ENCODE results near the gene EIF5AL1.
"Not testable (repeated sequence)": the region's sequence is repeated elsewhere in the genome, so short reads cannot be mapped to it uniquely, and the experiment has no call there.

Gene EIF5AL1

GRCh38 chr10:79498291-79498829 is 14.0 kb upstream of the EIF5AL1 start:
- Histone ChIP-seq H3K36me3 (ENCODE audit: control insufficient read depth, insufficient read depth, low read length) (no peaks in the 10 kb centered on the region), H3K4me1 (ENCODE audit: control insufficient read depth, insufficient read depth, low read length, poor library complexity, severe bottlenecking) (no peaks in the 10 kb centered on the region), H3K27ac (ENCODE audit: low read depth, low read length, severe bottlenecking) (no peak overlapping the region), H3K4me3 (ENCODE audit: extremely low read depth, insufficient read depth, low read length, poor library complexity, severe bottlenecking) (no peak overlapping the region), H3K9me3 (ENCODE audit: control insufficient read depth, low read length) (no peaks in the 10 kb centered on the region)
- WGBS, 2 experiments (ENCODE audit: insufficient coverage in 2 of 2): 60 to 79% methylated on average over 4 to 5 of the region's 6 CpGs

- 22 to 34% methylated on average over 7 of the region's 7 CpGs for WGBS, 2 experiments (ENCODE audit: insufficient coverage in 2 of 2)
- H3K4me1 ChIP-seq (ENCODE audit: control insufficient read depth, insufficient read depth, low read length, poor library complexity, severe bottlenecking): no peaks in the 10 kb centered on the region
- H3K27ac ChIP-seq (ENCODE audit: low read depth, low read length, severe bottlenecking): no peak overlapping the region
- H3K4me3 ChIP-seq (ENCODE audit: extremely low read depth, insufficient read depth, low read length, poor library complexity, severe bottlenecking): no peak overlapping the region
- no peaks in the 10 kb centered on the region for H3K36me3 ChIP-seq (ENCODE audit: control insufficient read depth, insufficient read depth, low read length)
- no peaks in the 10 kb centered on the region for H3K9me3 ChIP-seq (ENCODE audit: control insufficient read depth, low read length)
These were observed 9.6 kb upstream of the EIF5AL1 start for GRCh38 chr10:79502561-79503309.

DNA sequence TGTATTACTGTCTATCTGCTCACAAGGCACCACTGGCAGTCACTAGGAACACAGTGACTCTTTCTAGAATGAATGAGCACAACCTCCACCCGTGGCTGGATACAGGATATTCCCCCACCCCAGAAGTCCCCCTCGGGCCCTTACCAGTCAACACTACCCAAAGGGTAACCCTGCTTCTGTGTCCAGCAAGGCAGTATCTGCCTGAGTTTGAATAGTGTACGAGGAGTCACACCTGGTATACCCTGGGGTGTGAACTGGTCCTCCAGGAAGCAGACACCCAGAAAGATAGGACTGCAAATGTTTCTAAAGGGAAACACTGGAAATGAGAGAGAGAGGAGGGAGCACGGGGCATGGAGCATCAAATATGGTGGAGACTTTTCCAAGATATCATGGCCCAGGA is 8.5 kb upstream of the EIF5AL1 start:
- 100% methylated on average over 1 of the region's 4 CpGs for WGBS, 2 experiments (ENCODE audit: insufficient coverage in 2 of 2)
- not testable (repeated sequence) for H3K4me1 ChIP-seq (ENCODE audit: control insufficient read depth, insufficient read depth, low read length, poor library complexity, severe bottlenecking); H3K4me3 ChIP-seq (ENCODE audit: extremely low read depth, insufficient read depth, low read length, poor library complexity, severe bottlenecking)

DNA sequence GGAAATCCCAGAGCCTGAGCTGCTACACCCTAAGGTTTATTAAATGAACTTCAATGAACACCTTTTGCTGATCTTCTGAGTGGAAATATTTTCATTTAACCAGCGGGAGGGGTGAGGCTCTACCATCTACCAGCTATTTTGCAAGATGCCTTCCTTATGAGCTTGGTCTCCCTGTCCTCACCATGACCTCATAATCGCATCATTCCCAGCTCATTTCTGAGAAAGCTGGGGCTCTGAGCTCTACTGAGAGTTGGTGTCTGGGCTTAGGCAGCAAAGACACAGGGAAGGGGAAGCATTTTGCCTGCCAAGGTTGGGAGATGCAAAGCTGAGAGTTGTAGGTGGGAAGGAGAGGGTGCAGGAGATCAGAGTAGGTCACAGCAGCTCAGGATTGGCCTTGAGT is 7.8 kb upstream of the EIF5AL1 start:
- not testable (repeated sequence) for H3K9me3 ChIP-seq (ENCODE audit: control insufficient read depth, low read length); H3K27ac ChIP-seq (ENCODE audit: low read depth, low read length, severe bottlenecking); H3K4me1 ChIP-seq (ENCODE audit: control insufficient read depth, insufficient read depth, low read length, poor library complexity, severe bottlenecking); H3K4me3 ChIP-seq (ENCODE audit: extremely low read depth, insufficient read depth, low read length, poor library complexity, severe bottlenecking); H3K36me3 ChIP-seq (ENCODE audit: control insufficient read depth, insufficient read depth, low read length)
- no CpG with 5 or more reads among the region's 2 CpGs for WGBS, 2 experiments (ENCODE audit: insufficient coverage in 2 of 2)

More for the DNA sequence above, 8.5 kb upstream of the EIF5AL1 start:
- H3K27ac ChIP-seq (ENCODE audit: low read depth, low read length, severe bottlenecking); H3K36me3 ChIP-seq (ENCODE audit: control insufficient read depth, insufficient read depth, low read length); H3K9me3 ChIP-seq (ENCODE audit: control insufficient read depth, low read length): not testable (repeated sequence)

DNA sequence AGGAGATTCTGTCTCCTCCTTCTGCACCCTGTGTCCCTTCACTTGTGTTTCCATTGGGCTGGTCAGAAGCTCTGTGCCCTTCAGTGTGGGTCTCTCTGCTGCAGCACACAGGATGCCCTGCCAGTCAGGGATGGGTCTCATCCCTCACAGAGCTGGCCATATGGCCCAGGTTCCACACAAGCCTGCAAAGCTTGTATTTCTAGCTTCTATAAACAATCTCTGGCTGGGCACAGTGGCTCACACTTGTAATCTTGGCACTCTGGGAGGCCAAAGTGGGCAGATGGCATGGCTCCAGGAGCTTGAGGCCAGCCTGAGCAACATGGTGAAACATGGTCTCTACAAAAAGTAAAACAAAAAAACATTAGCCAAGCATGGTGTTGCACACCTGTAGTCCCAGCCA is 7.0 kb upstream of the EIF5AL1 start:
- not testable (repeated sequence) for H3K4me1 ChIP-seq (ENCODE audit: control insufficient read depth, insufficient read depth, low read length, poor library complexity, severe bottlenecking); H3K27ac ChIP-seq (ENCODE audit: low read depth, low read length, severe bottlenecking); H3K36me3 ChIP-seq (ENCODE audit: control insufficient read depth, insufficient read depth, low read length); H3K9me3 ChIP-seq (ENCODE audit: control insufficient read depth, low read length); H3K4me3 ChIP-seq (ENCODE audit: extremely low read depth, insufficient read depth, low read length, poor library complexity, severe bottlenecking)

DNA sequence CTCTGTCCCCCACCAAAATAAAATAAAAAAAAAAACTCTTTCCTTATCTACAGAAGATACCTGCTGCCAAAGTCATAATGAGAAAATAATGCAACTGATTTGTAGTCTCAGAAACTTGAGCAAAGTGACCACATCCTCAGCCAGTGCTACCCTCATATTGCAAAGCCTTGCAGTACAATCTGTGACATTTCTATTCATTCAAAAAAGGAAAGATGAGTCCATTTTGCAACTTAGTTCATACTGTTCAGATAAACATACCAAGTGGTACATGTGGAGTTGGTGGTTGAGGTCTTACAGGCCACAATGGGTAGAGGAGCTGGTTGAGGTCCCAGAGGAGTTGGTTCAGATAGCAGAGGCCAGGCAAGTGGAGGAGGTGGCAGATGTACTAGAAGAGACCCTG is 6.5 kb upstream of the EIF5AL1 start:
- no peak overlapping the region for H3K27ac ChIP-seq (ENCODE audit: low read depth, low read length, severe bottlenecking)
- no peaks in the 10 kb centered on the region for H3K9me3 ChIP-seq (ENCODE audit: control insufficient read depth, low read length)
- no peaks in the 10 kb centered on the region for H3K36me3 ChIP-seq (ENCODE audit: control insufficient read depth, insufficient read depth, low read length)
- H3K4me3 ChIP-seq (ENCODE audit: extremely low read depth, insufficient read depth, low read length, poor library complexity, severe bottlenecking): no peak overlapping the region
- H3K4me1 ChIP-seq (ENCODE audit: control insufficient read depth, insufficient read depth, low read length, poor library complexity, severe bottlenecking): peaks cover 4% of the 10 kb centered on the region

GRCh38 chr10:79507440-79508167 is 4.7 kb upstream of the EIF5AL1 start:
- Histone ChIP-seq H3K36me3 (ENCODE audit: control insufficient read depth, insufficient read depth, low read length) (no peaks in the 10 kb centered on the region), H3K9me3 (ENCODE audit: control insufficient read depth, low read length) (no peaks in the 10 kb centered on the region), H3K27ac (ENCODE audit: low read depth, low read length, severe bottlenecking) (no peak overlapping the region), H3K4me3 (ENCODE audit: extremely low read depth, insufficient read depth, low read length, poor library complexity, severe bottlenecking) (no peak overlapping the region), H3K4me1 (ENCODE audit: control insufficient read depth, insufficient read depth, low read length, poor library complexity, severe bottlenecking) (peaks cover 4% of the 10 kb centered on the region)
- WGBS, 2 experiments (ENCODE audit: insufficient coverage in 2 of 2): 83 to 93% methylated on average over 6 of the region's 9 CpGs

GRCh38 chr10:79508245-79508644 is 4.1 kb upstream of the EIF5AL1 start:
- H3K36me3 ChIP-seq (ENCODE audit: control insufficient read depth, insufficient read depth, low read length); H3K4me1 ChIP-seq (ENCODE audit: control insufficient read depth, insufficient read depth, low read length, poor library complexity, severe bottlenecking); H3K4me3 ChIP-seq (ENCODE audit: extremely low read depth, insufficient read depth, low read length, poor library complexity, severe bottlenecking); H3K9me3 ChIP-seq (ENCODE audit: control insufficient read depth, low read length); H3K27ac ChIP-seq (ENCODE audit: low read depth, low read length, severe bottlenecking): not testable (repeated sequence)
- WGBS, 2 experiments (ENCODE audit: insufficient coverage in 2 of 2): 50 to 88% methylated on average over 1 to 2 of the region's 4 CpGs

DNA sequence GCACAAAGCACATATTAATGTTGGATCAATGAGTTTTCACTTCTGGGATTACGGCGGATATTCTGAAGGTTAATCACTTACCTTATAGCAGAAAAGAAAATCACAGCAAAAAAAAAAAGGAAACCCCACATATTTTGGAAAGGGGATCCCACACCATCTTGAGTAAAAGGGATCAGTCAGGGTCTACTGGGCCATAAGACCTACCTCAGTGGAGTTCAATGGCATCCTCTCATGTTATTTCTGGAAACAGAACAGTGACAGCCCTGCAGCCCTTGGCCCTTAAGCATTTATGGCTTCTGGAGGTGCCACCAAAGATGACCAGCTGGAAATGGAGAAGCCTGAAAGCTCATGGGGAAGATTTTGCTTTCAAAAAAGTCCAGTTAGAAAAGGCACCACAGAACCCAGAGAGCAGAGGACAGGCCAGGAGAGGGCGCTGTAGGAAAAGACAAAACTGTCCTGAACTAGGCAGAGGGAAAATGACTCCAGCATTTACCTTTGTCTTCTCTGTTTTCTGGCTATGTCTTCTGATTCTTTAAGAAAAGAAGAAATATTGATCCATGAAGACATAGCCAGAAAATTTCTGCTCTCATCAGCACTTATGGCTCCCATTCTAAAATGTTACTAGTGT is 2.9 kb upstream of the EIF5AL1 start:
- not testable (repeated sequence) for H3K4me3 ChIP-seq (ENCODE audit: extremely low read depth, insufficient read depth, low read length, poor library complexity, severe bottlenecking); H3K27ac ChIP-seq (ENCODE audit: low read depth, low read length, severe bottlenecking); H3K9me3 ChIP-seq (ENCODE audit: control insufficient read depth, low read length); H3K36me3 ChIP-seq (ENCODE audit: control insufficient read depth, insufficient read depth, low read length); H3K4me1 ChIP-seq (ENCODE audit: control insufficient read depth, insufficient read depth, low read length, poor library complexity, severe bottlenecking)
- WGBS, 2 experiments (ENCODE audit: insufficient coverage in 2 of 2): no CpG with 5 or more reads among the region's 3 CpGs

DNA sequence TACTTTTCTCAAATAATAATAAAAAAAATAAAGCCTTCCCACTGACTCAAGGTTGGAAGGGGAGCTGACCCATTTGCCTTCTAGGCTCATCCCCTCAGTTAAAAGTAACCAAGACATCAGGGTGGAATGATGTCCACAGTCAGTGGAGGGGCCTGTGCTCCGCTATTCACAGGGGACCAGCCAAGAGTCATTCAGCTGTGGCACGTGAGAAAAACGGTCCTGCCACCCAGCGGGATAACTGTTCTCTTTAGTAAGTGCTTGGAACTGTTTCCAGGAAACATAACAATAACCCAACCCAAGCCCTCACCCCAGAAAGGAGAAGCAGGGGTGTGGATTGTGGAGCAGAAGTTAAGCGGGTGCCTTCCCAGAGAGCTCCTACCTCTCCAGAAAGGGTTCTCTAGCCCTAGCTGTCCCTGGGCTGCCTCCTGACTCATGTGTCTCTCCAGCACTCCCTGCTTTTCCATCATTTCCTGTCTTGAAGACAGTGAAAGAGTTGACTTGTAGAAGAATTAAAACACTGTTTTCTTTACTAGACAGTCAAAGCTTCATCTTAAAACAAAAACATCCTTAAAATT is 2.3 kb upstream of the EIF5AL1 start:
- not testable (repeated sequence) for H3K9me3 ChIP-seq (ENCODE audit: control insufficient read depth, low read length); H3K4me3 ChIP-seq (ENCODE audit: extremely low read depth, insufficient read depth, low read length, poor library complexity, severe bottlenecking); H3K4me1 ChIP-seq (ENCODE audit: control insufficient read depth, insufficient read depth, low read length, poor library complexity, severe bottlenecking); H3K27ac ChIP-seq (ENCODE audit: low read depth, low read length, severe bottlenecking); H3K36me3 ChIP-seq (ENCODE audit: control insufficient read depth, insufficient read depth, low read length)
- WGBS, 2 experiments (ENCODE audit: insufficient coverage in 2 of 2): no CpG with 5 or more reads among the region's 5 CpGs

All from mesodermal cell (in vitro differentiated cells).